Gastroesophageal sphincter (tissue), 4 donors: ENCODE results near the gene ARHGEF2. TPM values are rescaled to one million over a fixed set of nuclear protein-coding genes. Genes with fewer than 3 reads are reported as not detected.
A peak's percentile ranks its signal among the peaks of the same experiment; 100 is the strongest.

Experiments used
- ATAC-seq: fragments of 150-250 bp; one replicate; pipeline ENCODE4 v1.9.1; 2016; ENCODE audit warnings: mild to moderate bottlenecking, moderate library complexity
- H3K27ac ChIP-seq, 4 donors: fragments of 200-600 bp; sonication (generic) in 3 of 4; 1 replicate in 3 of 4; 2 replicates in 1 of 4; pipeline ENCODE4 v1.5.1; 2016 to 2019
- H3K27me3 ChIP-seq: fragments of 200-600 bp; sonication (generic); one replicate; pipeline ENCODE4 v1.5.1; 2019
- H3K36me3 ChIP-seq, 2 donors: fragments of 200-600 bp; sonication (generic); one replicate each; pipeline ENCODE4 v1.5.1; 2019; ENCODE audit warnings: control low read depth in 1 of 2
- H3K4me1 ChIP-seq, 3 donors: fragments of 200-600 bp; sonication (generic); 1 replicate in 2 of 3; 2 replicates in 1 of 3; pipeline ENCODE4 v1.5.1; 2016 to 2019; ENCODE audit warnings: control low read depth in 2 of 3
- H3K4me3 ChIP-seq, 2 donors: fragments of 200-600 bp; sonication (generic); one replicate each; pipeline ENCODE4 v1.5.1; 2019; ENCODE audit warnings: mild to moderate bottlenecking in 1 of 2, moderate library complexity in 1 of 2
- H3K9me3 ChIP-seq, 3 donors: fragments of 200-600 bp; sonication (generic); one replicate each; pipeline ENCODE4 v1.5.1; 2017 to 2019; ENCODE audit warnings: control low read depth in 2 of 3
- CTCF ChIP-seq, 4 experiments: fragments of 200-600 bp in 2 of 4; fragments of 450-650 bp in 2 of 4; sonication (generic) in 1 of 4; IDR thresholded peaks; one replicate each; pipeline ENCODE4 v1.5.1; 2017 to 2019; ENCODE audit warnings: antibody characterized with exemption in 4 of 4, mild to moderate bottlenecking in 2 of 4, moderate library complexity in 2 of 4
- EP300 ChIP-seq: sonication (generic); formaldehyde crosslinking; IDR thresholded peaks from one replicate; pipeline ENCODE4 v1.6.1; 2017; ENCODE audit warnings: antibody characterized with exemption, mild to moderate bottlenecking
- POLR2A ChIP-seq, 2 donors: fragments of 450-650 bp; IDR thresholded peaks; one replicate each; pipeline ENCODE4 v1.6.1; 2017; ENCODE audit warnings: antibody characterized with exemption in 2 of 2, mild to moderate bottlenecking in 2 of 2, moderate library complexity in 1 of 2
- POLR2AphosphoS5 ChIP-seq: sonication (generic); formaldehyde crosslinking; IDR thresholded peaks from one replicate; pipeline ENCODE4 v1.6.1; 2017; ENCODE audit warnings: antibody characterized with exemption
- WGBS, 2 donors: methylation state at CpG; one replicate each; pipeline ENCODE4 v1.1.5; 2018; ENCODE audit warnings: low coverage in 1 of 2; 5-methylcytosine and 5-hydroxymethylcytosine counted together
- total RNA-seq, 4 donors: library from RNA; depleted of rRNA; stranded (reverse); fragments of >200 nt; gene quantifications; one replicate each; pipeline ENCODE4 v1.1.0, GENCODE V29; 2016

Gene ARHGEF2
- total RNA-seq, 4 donors from 2014 or later: 69.7 to 94.0 (median 82.6) TPM

- no peak for ATAC-seq
Observed at GRCh38 chr1:155966750-155967149, 11.6 kb downstream of the ARHGEF2 start.

GRCh38 chr1:155966135-155966534 is 12.2 kb downstream of the ARHGEF2 start:
- Histone ChIP-seq H3K4me3 (no peak overlapping the region), H3K9me3 (no peaks in the 10 kb centered on the region), H3K36me3 (peaks cover 0 to 70% of the 10 kb centered on the region in 2 donors), H3K27me3 (no peaks in the 10 kb centered on the region), H3K27ac (peak overlapping the region in 3 of 4 donors; percentile 89 to 97 (median 93)), H3K4me1 (peaks cover 21 to 85% (median 64%) of the 10 kb centered on the region in 3 donors)
- WGBS, 2 donors: 57 to 67% methylated on average over 1 to 3 of the region's 9 CpGs
- TF ChIP-seq POLR2A (IDR thresholded peaks at IDR 0.05): no peak
- TF ChIP-seq POLR2AphosphoS5: no peak
- TF ChIP-seq CTCF (IDR thresholded peaks at IDR 0.05): peak in 1 of 4 experiments; percentile 24
- ATAC-seq: no peak

More at GRCh38 chr1:155966750-155967149, 11.6 kb downstream of the ARHGEF2 start:
- no peak for TF ChIP-seq POLR2AphosphoS5
- TF ChIP-seq CTCF (IDR thresholded peaks at IDR 0.05): no peak
- no peak for TF ChIP-seq EP300
- no peak for TF ChIP-seq POLR2A (IDR thresholded peaks at IDR 0.05)
- Histone ChIP-seq H3K9me3 (no peaks in the 10 kb centered on the region), H3K4me1 (peaks cover 21 to 85% (median 65%) of the 10 kb centered on the region in 3 donors), H3K27me3 (no peaks in the 10 kb centered on the region), H3K36me3 (peaks cover 0 to 64% of the 10 kb centered on the region in 2 donors), H3K27ac (peak overlapping the region in 3 of 4 donors; percentile 89 to 97 (median 93)), H3K4me3 (no peak overlapping the region)
- no CpG with 5 or more reads among the region's 7 CpGs for WGBS, 2 donors

- Histone ChIP-seq H3K9me3 (no peaks in the 10 kb centered on the region), H3K27ac (peak overlapping the region in 1 of 4 donors; percentile 93), H3K36me3 (peaks cover 0 to 88% of the 10 kb centered on the region in 2 donors), H3K4me1 (peaks cover 23 to 85% (median 56%) of the 10 kb centered on the region in 3 donors), H3K27me3 (no peaks in the 10 kb centered on the region), H3K4me3 (no peak overlapping the region)
- ATAC-seq: no peak
- WGBS, 2 donors: 69 to 75% methylated on average over 4 to 5 of the region's 7 CpGs
- TF ChIP-seq EP300 (no peak), POLR2AphosphoS5 (no peak), POLR2A (IDR thresholded peaks at IDR 0.05) (no peak), CTCF (IDR thresholded peaks at IDR 0.05) (no peak)
Observed at GRCh38 chr1:155964193-155964592, 14.2 kb downstream of the ARHGEF2 start.

GRCh38 chr1:155962599-155963211 is 15.6 kb downstream of the ARHGEF2 start:
- H3K4me1 ChIP-seq: peaks cover 19 to 72% (median 41%) of the 10 kb centered on the region in 3 donors
- H3K36me3 ChIP-seq: peaks cover 0 to 94% of the 10 kb centered on the region in 2 donors
- no peaks in the 10 kb centered on the region for H3K27me3 ChIP-seq
- ATAC-seq: no peak
- TF ChIP-seq POLR2A (IDR thresholded peaks at IDR 0.05) (no peak), CTCF (IDR thresholded peaks at IDR 0.05) (no peak), EP300 (no peak), POLR2AphosphoS5 (no peak)
- H3K4me3 ChIP-seq: no peak overlapping the region
- no peaks in the 10 kb centered on the region for H3K9me3 ChIP-seq
- 69% methylated on average over 7 of the region's 18 CpGs; no CpG with 5 or more reads in 1 of the 2 donors for WGBS, 2 donors
- H3K27ac ChIP-seq: peak overlapping the region; percentile 11 to 88 (median 82)

GRCh38 chr1:155961937-155962336 is 16.4 kb downstream of the ARHGEF2 start:
- ATAC-seq: peak; percentile 95
- no peaks in the 10 kb centered on the region for H3K9me3 ChIP-seq
- 0 to 26% methylated on average over 1 to 3 of the region's 14 CpGs for WGBS, 2 donors
- H3K4me1 ChIP-seq: peaks cover 13 to 64% (median 33%) of the 10 kb centered on the region in 3 donors
- no peak overlapping the region for H3K4me3 ChIP-seq
- H3K36me3 ChIP-seq: peaks cover 0 to 100% of the 10 kb centered on the region in 2 donors
- H3K27ac ChIP-seq: peak overlapping the region; percentile 54 to 88 (median 82)
- no peaks in the 10 kb centered on the region for H3K27me3 ChIP-seq
- TF ChIP-seq EP300: no peak
- peak; percentile 86 for TF ChIP-seq POLR2AphosphoS5
- TF ChIP-seq CTCF (IDR thresholded peaks at IDR 0.05): peak in 3 of 4 experiments; percentile 41 to 69 (median 60)
- TF ChIP-seq POLR2A (IDR thresholded peaks at IDR 0.05): no peak
